ENCODE results near the gene ECEL1. TPM values are rescaled to one million over a fixed set of nuclear protein-coding genes. Genes with fewer than 3 reads are reported as not detected.

The ECEL1 gene
- total and polyA plus RNA-seq, 2 of the 4 experiments (the other 2 are of a cell fraction): not detected

- Histone ChIP-seq H3K18ac (ENCODE audit: low read depth, low read length) (no peak overlapping the region), H3K36me3 (ENCODE audit: control insufficient read depth, insufficient read depth, low read length) (no peaks in the 10 kb centered on the region), H3K56ac (ENCODE audit: extremely low read depth, insufficient read depth, low read length) (no peak overlapping the region), H3K4me3 (ENCODE audit: insufficient read depth, low read depth, low read length) (no peak overlapping the region), H3K9ac (ENCODE audit: low read depth, low read length) (no peak overlapping the region), H3K9me1 (ENCODE audit: insufficient read depth, low read length) (no peaks in the 10 kb centered on the region), H2AK9ac (replicated peaks; ENCODE audit: low read depth, low read length, poor library complexity) (no peak overlapping the region), H2BK120ac (ENCODE audit: low read depth, low read length) (no peak overlapping the region), H4K20me1 (ENCODE audit: insufficient read depth, low read length) (no peaks in the 10 kb centered on the region), H3K4ac (ENCODE audit: low read depth, low read length) (no peak overlapping the region), H2BK15ac (ENCODE audit: low read depth, low read length) (no peak overlapping the region), H4K5ac (ENCODE audit: low read depth, low read length) (no peak overlapping the region), H3K23ac (ENCODE audit: low read depth, low read length) (no peak overlapping the region), H3K14ac (replicated peaks; ENCODE audit: low read depth, low read length) (no peak overlapping the region), H3K27ac (ENCODE audit: insufficient read depth, low read length) (no peak overlapping the region), H2AK5ac (ENCODE audit: low read depth, low read length) (no peak overlapping the region), H4K91ac (ENCODE audit: insufficient read depth, low read depth, low read length) (no peak overlapping the region), H3K27me3 (ENCODE audit: control insufficient read depth, insufficient read depth, low read length) (peaks cover 21% of the 10 kb centered on the region), H3K9me3 (ENCODE audit: control insufficient read depth, insufficient read depth, low read length) (no peaks in the 10 kb centered on the region), H2AFZ (replicated peaks; ENCODE audit: low read length, poor library complexity) (no peak overlapping the region), H2BK5ac (ENCODE audit: low read depth, low read length, poor library complexity, severe bottlenecking) (no peak overlapping the region), H4K8ac (ENCODE audit: low read depth in 2 of 2, low read length in 2 of 2) (no peak overlapping the region), H3K4me1 (ENCODE audit: control insufficient read depth, insufficient read depth, low read length) (no peaks in the 10 kb centered on the region), H3K79me1 (ENCODE audit: low read depth in 1 of 2, low read length in 2 of 2) (no peaks in the 10 kb centered on the region), H3K4me2 (ENCODE audit: low read depth, low read length) (no peak overlapping the region), H2BK20ac (ENCODE audit: low read depth, low read length) (no peak overlapping the region)
- dilution Hi-C loops (cut with HindIII; ENCODE audit: low sequenced_read_pairs, unreplicated experiment) (no loop called here), intact Hi-C loops (cut with micrococcal nuclease) (loop anchor here (5.0 kb wide), 2 partner anchors 114 to 299 kb away; no protein-coding TSS in a partner anchor), in situ Hi-C loops (cut with MboI; ENCODE audit: low sequenced_read_pairs) (no loop called here)
- WGBS, 2 experiments (ENCODE audit: extremely low coverage in 2 of 2, insufficient read length in 1 of 2): 80% methylated on average over 8 of the region's 12 CpGs; no CpG with 5 or more reads in 1 of the 2 experiments
- no peak for DNase-seq
- TF ChIP-seq MAZ (IDR thresholded peaks at IDR 0.05; ENCODE audit: borderline replicate concordance, low read depth, low read length) (no peak), RAD21 (IDR thresholded peaks at IDR 0.05; ENCODE audit: low read length) (no peak), CHD1 (IDR thresholded peaks at IDR 0.05; ENCODE audit: low read depth, low read length) (no peak), SMC3 (IDR thresholded peaks at IDR 0.05; ENCODE audit: low read depth, low read length) (no peak), MAFK (IDR thresholded peaks at IDR 0.05; ENCODE audit: low read depth, low read length) (no peak), MXI1 (IDR thresholded peaks at IDR 0.05; ENCODE audit: borderline replicate concordance, low read depth, low read length) (no peak)
- CTCF ChIA-PET: no interaction called here
- ATAC-seq (ENCODE audit: low read depth): no peak
- POLR2A ChIA-PET (ENCODE audit: unreplicated experiment): no interaction called here
- BruUV-seq (replicated peaks): no TSS peak
Measured at GRCh38 chr2:232441147-232441651, 46.4 kb downstream of the ECEL1 start.
